ENCODE data around the gene FATE1. TPM values are rescaled to one million over a fixed set of nuclear protein-coding genes. Genes with fewer than 3 reads are reported as not detected.

The FATE1 gene
- total RNA-seq, 2 experiments from 2014 or later: not detected

GRCh38 chrX:151702741-151703340, 13.0 kb upstream of the FATE1 start:
- ChIA-PET CTCF (no interaction called here), POLR2A (no interaction called here)

- ChIA-PET CTCF (interaction anchor here (0.6 kb wide), 1 partner anchor 205 kb away, joined by 3 read pairs; no protein-coding TSS in a partner anchor), POLR2A (no interaction called here)
These were observed 12.3 kb upstream of the FATE1 start for GRCh38 chrX:151703487-151703886.

- POLR2A ChIA-PET: no interaction called here
- CTCF ChIA-PET: interaction anchor here (0.6 kb wide), 1 partner anchor 206 kb away, joined by 3 read pairs; no protein-coding TSS in a partner anchor
These were observed 11.7 kb upstream of the FATE1 start for GRCh38 chrX:151704041-151704663.

GRCh38 chrX:151708821-151709220, 7.0 kb upstream of the FATE1 start:
- POLR2A ChIA-PET: no interaction called here
- CTCF ChIA-PET: no interaction called here

- CTCF ChIA-PET: no interaction called here
These were observed 5.4 kb upstream of the FATE1 start for GRCh38 chrX:151710457-151710856.

GRCh38 chrX:151711154-151711553, 4.7 kb upstream of the FATE1 start:
- POLR2A ChIA-PET: no interaction called here
- CTCF ChIA-PET: no interaction called here

More at GRCh38 chrX:151710457-151710856, 5.4 kb upstream of the FATE1 start:
- POLR2A ChIA-PET: no interaction called here

- ChIA-PET POLR2A (no interaction called here), CTCF (no interaction called here)
These were observed 4.0 kb upstream of the FATE1 start for GRCh38 chrX:151711787-151712186.

- POLR2A ChIA-PET: no interaction called here
- CTCF ChIA-PET: no interaction called here
These were observed 3.6 kb upstream of the FATE1 start for GRCh38 chrX:151712253-151712652.

GRCh38 chrX:151713849-151714248, 2.0 kb upstream of the FATE1 start:
- POLR2A ChIA-PET: no interaction called here
- CTCF ChIA-PET: no interaction called here

GRCh38 chrX:151714362-151714761, 1.5 kb upstream of the FATE1 start:
- CTCF ChIA-PET: no interaction called here
- POLR2A ChIA-PET: no interaction called here

- CTCF ChIA-PET: no interaction called here
These were observed 6.5 kb downstream of the FATE1 start for GRCh38 chrX:151722241-151722846.

GRCh38 chrX:151723156-151723760, 7.4 kb downstream of the FATE1 start:
- CTCF ChIA-PET: no interaction called here
- POLR2A ChIA-PET: no interaction called here

More at GRCh38 chrX:151722241-151722846, 6.5 kb downstream of the FATE1 start:
- POLR2A ChIA-PET: no interaction called here

- ChIA-PET CTCF (no interaction called here), POLR2A (no interaction called here)
These were observed 8.9 kb downstream of the FATE1 start for GRCh38 chrX:151724563-151725337.

- ChIA-PET CTCF (no interaction called here), POLR2A (no interaction called here)
These were observed 9.4 kb downstream of the FATE1 start for GRCh38 chrX:151725338-151725614.

- CTCF ChIA-PET: no interaction called here
These were observed 10.9 kb downstream of the FATE1 start for GRCh38 chrX:151726751-151727150.

GRCh38 chrX:151727346-151727745, 11.5 kb downstream of the FATE1 start:
- POLR2A ChIA-PET: no interaction called here
- CTCF ChIA-PET: no interaction called here

More at GRCh38 chrX:151726751-151727150, 10.9 kb downstream of the FATE1 start:
- POLR2A ChIA-PET: no interaction called here

GRCh38 chrX:151729056-151729725, 13.4 kb downstream of the FATE1 start:
- CTCF ChIA-PET: no interaction called here
- POLR2A ChIA-PET: no interaction called here

GRCh38 chrX:151734446-151734845, 18.6 kb downstream of the FATE1 start, which contains the start of gene CNGA2:
Gene CNGA2 (plus strand): TSS chrX:151734746. CDS start chrX:151738484, 3,738 bp downstream.
- ChIA-PET CTCF (no interaction called here), POLR2A (no interaction called here)

- CTCF ChIA-PET: no interaction called here
These were observed 19.4 kb downstream of the FATE1 start for GRCh38 chrX:151735219-151735618.

GRCh38 chrX:151736685-151737084, 20.9 kb downstream of the FATE1 start:
- ChIA-PET POLR2A (no interaction called here), CTCF (no interaction called here)

More at GRCh38 chrX:151735219-151735618, 19.4 kb downstream of the FATE1 start:
- POLR2A ChIA-PET: no interaction called here

Data from activated CD8-positive, alpha-beta memory T cell treated with anti-CD3 and anti-CD28 coated beads for 36 hours (primary cell).